HepG2 (cell line): Measurements from ENCODE around the gene TFDP1. TPM values are rescaled to one million over a fixed set of nuclear protein-coding genes. Genes with fewer than 3 reads are reported as not detected.

Experiments
- CC2D1A ChIP-seq: sonication (generic); formaldehyde crosslinking; IDR thresholded peaks from 2 replicates; pipeline ENCODE4 v1.8.1; 2023; ENCODE audit warnings: mild to moderate bottlenecking, missing genetic modification reagents
- HDAC2 ChIP-seq: sonication (generic); formaldehyde crosslinking; IDR thresholded peaks from 2 replicates; pipeline ENCODE4 v1.4.0; 2020; ENCODE audit warnings: missing genetic modification reagents
- HMG20A ChIP-seq: IDR thresholded peaks from 2 replicates; pipeline ENCODE4 v1.6.1; 2016; ENCODE audit warnings: borderline replicate concordance
- MEIS2 ChIP-seq: sonication (generic); formaldehyde crosslinking; IDR thresholded peaks from 2 replicates; pipeline ENCODE4 v1.9.0; 2021; ENCODE audit warnings: mild to moderate bottlenecking, missing genetic modification reagents
- MLLT10 ChIP-seq: sonication (generic); formaldehyde crosslinking; IDR thresholded peaks from 2 replicates; pipeline ENCODE4 v1.4.0; 2020; ENCODE audit warnings: missing genetic modification reagents
- NFYB ChIP-seq: sonication (generic); formaldehyde crosslinking; IDR thresholded peaks from 2 replicates; pipeline ENCODE4 v1.4.0; 2020; ENCODE audit warnings: missing genetic modification reagents
- RARA ChIP-seq: IDR thresholded peaks from 2 replicates; pipeline ENCODE4 v1.6.1; 2016; ENCODE audit warnings: missing genetic modification reagents, missing compliant biosample characterization
- SALL2 ChIP-seq: sonication (generic); formaldehyde crosslinking; IDR thresholded peaks from 2 replicates; pipeline ENCODE4 v1.8.1; 2023; ENCODE audit warnings: mild to moderate bottlenecking, missing genetic modification reagents, inconsistent platforms
- SPEN ChIP-seq: sonication (generic); formaldehyde crosslinking; IDR thresholded peaks from 2 replicates; pipeline ENCODE4 v1.5.1; 2020; ENCODE audit warnings: low read depth, mild to moderate bottlenecking, missing genetic modification reagents
- TOE1 ChIP-seq: sonication (generic); formaldehyde crosslinking; IDR thresholded peaks from 2 replicates; pipeline ENCODE4 v1.4.0; 2020; ENCODE audit warnings: mild to moderate bottlenecking, missing genetic modification reagents
- ZFAT ChIP-seq: sonication (generic); formaldehyde crosslinking; conservative IDR thresholded peaks from 2 replicates; pipeline ENCODE4 v1.8.1; 2023; ENCODE audit warnings: missing genetic modification reagents, inconsistent platforms
- ZFP1 ChIP-seq: IDR thresholded peaks from 2 replicates; pipeline ENCODE4 v1.6.1; 2016
- ZFY ChIP-seq: sonication (generic); formaldehyde crosslinking; IDR thresholded peaks from 2 replicates; pipeline ENCODE4 v1.4.0; 2020; ENCODE audit warnings: missing genetic modification reagents
- ZNF263 ChIP-seq: sonication (generic); formaldehyde crosslinking; IDR thresholded peaks from 2 replicates; pipeline ENCODE4 v1.4.0; 2020; ENCODE audit warnings: missing genetic modification reagents
- ZNF331 ChIP-seq: sonication (generic); formaldehyde crosslinking; IDR thresholded peaks from 2 replicates; pipeline ENCODE4 v1.4.0; 2020; ENCODE audit warnings: missing genetic modification reagents
- ZNF749 ChIP-seq: sonication (generic); formaldehyde crosslinking; IDR thresholded peaks from 2 replicates; pipeline ENCODE4 v1.8.0; 2022; ENCODE audit warnings: mild to moderate bottlenecking, missing genetic modification reagents, moderate library complexity, borderline replicate concordance
- polyA plus RNA-seq, 8 experiments: library from polyadenylated mRNA; depleted of rRNA in 3 of 8; stranded (reverse) in 7 of 8; unstranded in 1 of 8; fragments of >200 nt; fragmentation: Illumina TruSeq in 4 of 8; extraction: Trizol in 4 of 8; gene quantifications; 2 replicates each; pipeline versions ENCODE4 v1.2.1 to v1.2.3, GENCODE V29; 2011 to 2016; ENCODE audit warnings: low read depth in 4 of 8, missing spikeins in 1 of 8, mixed read lengths in 1 of 8; ENCODE audit not compliant: insufficient read depth in 1 of 8
- total RNA-seq, 5 experiments: library from RNA; depleted of rRNA; stranded (reverse); fragments of >200 nt; fragmentation: Illumina TruSeq; extraction: Trizol; gene quantifications; 2 replicates each; pipeline ENCODE4 v1.2.3, GENCODE V29; 2016; ENCODE audit warnings: low read depth in 1 of 5
- TF ChIP-seq, protein P1 (sequence below): sonication (generic); formaldehyde crosslinking; IDR thresholded peaks from 2 replicates; pipeline ENCODE4 v1.4.0; 2020; ENCODE audit warnings: mild to moderate bottlenecking, missing genetic modification reagents
- TF ChIP-seq, protein P2 (sequence below): sonication (generic); formaldehyde crosslinking; IDR thresholded peaks from 2 replicates; pipeline ENCODE4 v1.8.1; 2023; ENCODE audit warnings: mild to moderate bottlenecking, moderate library complexity, missing genetic modification reagents
- TF ChIP-seq, protein P3 (sequence below): sonication (generic); formaldehyde crosslinking; IDR thresholded peaks from 2 replicates; pipeline ENCODE4 v1.5.0; 2020; ENCODE audit warnings: missing genetic modification reagents, mild to moderate bottlenecking, borderline replicate concordance
- TF ChIP-seq, protein P4 (sequence below): fragments of 450-650 bp; IDR thresholded peaks from 2 replicates; pipeline ENCODE4 v1.6.1; 2017

The TFDP1 gene
- total and polyA plus RNA-seq, 2 of the 13 experiments (the other 11 are each of a cell fraction or from before 2014, with no cell fraction given) = 38.0 to 84.2 TPM

DNA sequence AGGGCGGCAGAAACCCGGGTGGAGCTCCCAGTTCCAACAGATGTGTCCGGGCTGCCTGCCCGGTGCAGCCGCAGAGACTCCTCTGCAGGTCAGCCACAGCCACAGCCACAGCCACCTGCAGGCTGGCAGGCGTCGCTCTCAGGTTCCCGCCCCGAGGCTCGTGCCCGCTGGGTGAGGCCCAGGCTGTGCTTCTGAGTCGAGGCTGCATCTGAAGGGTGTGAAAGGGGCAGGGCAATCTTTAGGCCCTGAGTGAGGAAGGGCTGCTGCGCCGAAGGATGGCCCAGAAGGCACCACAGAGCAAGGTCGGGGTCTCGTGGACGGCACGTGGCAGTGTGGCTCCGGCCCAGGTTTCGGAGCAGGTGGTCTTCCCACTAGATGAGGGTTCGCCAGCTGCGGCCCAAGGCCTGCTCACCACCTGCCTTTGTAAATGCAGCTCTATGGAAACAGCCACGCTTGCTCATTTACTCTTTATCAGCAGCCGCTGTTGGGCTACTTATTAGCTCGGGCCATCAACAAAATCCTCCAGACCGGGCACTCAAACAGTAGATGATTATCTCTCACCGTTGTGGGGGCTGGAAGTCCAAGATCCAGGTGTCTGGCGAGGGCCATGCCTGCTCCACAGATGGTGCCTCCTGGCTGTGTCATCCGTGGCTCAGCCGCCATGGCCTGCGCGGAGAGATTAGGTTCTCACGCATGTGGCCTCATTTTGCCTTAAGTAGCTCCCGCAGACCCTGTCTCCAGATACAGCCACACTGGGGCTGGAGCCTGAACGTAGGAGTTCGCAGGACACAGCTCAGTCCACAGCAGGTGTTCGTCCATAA lies 40.3 kb upstream of the TFDP1 start (continued):
- TF ChIP-seq, protein P1, sequence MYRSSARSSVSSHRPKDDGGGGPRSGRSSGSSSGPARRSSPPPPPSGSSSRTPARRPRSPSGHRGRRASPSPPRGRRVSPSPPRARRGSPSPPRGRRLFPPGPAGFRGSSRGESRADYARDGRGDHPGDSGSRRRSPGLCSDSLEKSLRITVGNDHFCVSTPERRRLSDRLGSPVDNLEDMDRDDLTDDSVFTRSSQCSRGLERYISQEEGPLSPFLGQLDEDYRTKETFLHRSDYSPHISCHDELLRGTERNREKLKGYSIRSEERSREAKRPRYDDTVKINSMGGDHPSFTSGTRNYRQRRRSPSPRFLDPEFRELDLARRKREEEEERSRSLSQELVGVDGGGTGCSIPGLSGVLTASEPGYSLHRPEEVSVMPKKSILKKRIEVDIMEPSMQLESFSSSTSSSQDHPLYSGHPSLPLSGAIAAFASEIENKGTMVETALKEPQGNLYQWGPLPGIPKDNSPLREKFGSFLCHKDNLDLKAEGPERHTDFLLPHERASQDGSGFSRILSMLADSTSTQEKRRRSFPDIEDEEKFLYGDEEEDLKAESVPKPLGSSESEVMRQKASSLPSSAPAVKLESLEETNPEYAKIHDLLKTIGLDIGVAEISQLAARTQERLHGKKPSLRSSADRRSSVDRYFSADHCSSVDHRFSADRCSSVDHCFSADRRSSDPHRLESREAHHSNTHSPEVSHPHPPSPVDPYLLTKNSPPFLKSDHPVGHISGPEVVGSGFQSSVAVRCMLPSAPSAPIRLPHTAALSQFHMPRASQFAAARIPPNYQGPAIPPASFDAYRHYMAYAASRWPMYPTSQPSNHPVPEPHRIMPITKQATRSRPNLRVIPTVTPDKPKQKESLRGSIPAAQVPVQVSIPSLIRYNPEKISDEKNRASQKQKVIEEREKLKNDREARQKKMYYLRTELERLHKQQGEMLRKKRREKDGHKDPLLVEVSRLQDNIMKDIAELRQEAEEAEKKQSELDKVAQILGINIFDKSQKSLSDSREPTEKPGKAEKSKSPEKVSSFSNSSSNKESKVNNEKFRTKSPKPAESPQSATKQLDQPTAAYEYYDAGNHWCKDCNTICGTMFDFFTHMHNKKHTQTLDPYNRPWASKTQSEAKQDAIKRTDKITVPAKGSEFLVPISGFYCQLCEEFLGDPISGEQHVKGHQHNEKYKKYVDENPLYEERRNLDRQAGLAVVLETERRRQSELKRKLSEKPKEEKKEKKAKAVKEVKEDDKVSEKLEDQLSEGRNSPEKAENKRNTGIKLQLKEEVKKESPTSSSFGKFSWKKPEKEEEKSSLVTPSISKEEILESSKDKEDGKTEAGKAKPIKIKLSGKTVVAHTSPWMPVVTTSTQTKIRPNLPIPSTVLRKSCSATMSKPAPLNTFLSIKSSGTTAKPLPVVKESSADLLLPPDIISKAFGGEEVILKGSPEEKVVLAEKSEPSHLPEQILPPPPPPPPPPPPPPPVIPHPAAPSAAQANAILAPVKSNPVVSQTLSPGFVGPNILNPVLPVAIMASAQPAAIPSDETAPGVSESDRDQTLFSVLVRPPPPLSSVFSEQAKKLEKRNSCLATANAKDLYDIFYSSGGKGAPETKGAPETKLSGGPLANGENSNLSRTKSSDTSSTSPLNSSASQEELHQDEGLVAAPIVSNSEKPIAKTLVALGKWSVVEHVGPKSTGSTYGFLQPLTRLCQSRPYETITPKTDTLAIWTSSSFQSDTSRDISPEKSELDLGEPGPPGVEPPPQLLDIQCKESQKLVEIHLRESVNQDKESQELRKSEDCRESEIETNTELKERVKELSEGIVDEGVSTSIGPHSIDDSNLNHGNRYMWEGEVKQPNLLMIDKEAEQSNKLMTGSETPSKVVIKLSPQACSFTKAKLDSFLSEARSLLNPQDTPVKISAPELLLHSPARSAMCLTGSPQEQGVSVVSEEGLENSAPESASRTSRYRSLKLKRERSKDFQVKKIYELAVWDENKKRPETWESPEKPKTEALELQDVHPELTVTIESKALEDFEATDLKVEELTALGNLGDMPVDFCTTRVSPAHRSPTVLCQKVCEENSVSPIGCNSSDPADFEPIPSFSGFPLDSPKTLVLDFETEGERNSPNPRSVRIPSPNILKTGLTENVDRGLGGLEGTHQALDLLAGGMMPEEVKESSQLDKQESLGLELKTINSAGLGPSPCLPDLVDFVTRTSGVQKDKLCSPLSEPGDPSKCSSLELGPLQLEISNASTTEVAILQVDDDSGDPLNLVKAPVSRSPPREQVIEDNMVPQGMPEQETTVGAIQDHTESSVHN (CRISPR knock-in tag) = no peak
- TF ChIP-seq TOE1 (no peak), SALL2 (CRISPR knock-in tag) (no peak), HDAC2 (peak; percentile 30; the same call in 1 of the 2 replicates), ZNF331 (CRISPR knock-in tag) (peak; percentile 26; the same call in 1 of the 2 replicates), ZFY (CRISPR knock-in tag) (peak; percentile 50; the same call in 1 of the 2 replicates), ZFAT (CRISPR knock-in tag) (no peak), RARA (CRISPR knock-in tag) (peak; percentile 45; the same call in 1 of the 2 replicates), NFYB (CRISPR knock-in tag) (no peak), ZNF263 (CRISPR knock-in tag) (no peak; the same call in 1 of the 2 replicates), HMG20A (no peak), MEIS2 (CRISPR knock-in tag) (peak; percentile 34; the same call in 1 of the 2 replicates), CC2D1A (CRISPR knock-in tag) (no peak), MLLT10 (CRISPR knock-in tag) (no peak), ZNF749 (no peak), ZFP1 (CRISPR knock-in tag) (no peak), SPEN (CRISPR knock-in tag) (no peak)
- TF ChIP-seq, protein P2, sequence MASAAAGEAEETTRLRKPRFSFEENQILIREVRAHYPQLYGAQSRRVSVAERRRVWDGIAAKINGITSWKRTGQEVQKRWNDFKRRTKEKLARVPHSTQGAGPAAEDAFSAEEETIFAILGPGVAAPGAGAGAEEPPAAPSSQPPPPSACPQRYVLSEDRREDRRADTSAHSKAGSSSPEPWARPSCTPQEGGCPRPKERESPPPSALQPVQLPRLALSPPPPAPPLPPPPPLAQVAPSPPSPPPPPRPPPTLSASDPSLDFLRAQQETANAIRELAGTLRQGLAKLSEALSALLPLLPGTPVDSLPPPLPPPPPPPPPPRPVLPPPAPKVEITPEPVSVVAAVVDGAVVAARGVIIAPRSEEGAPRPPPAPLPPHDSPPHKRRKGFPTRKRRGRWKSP (CRISPR knock-in tag) = no peak
- TF ChIP-seq, protein P3, sequence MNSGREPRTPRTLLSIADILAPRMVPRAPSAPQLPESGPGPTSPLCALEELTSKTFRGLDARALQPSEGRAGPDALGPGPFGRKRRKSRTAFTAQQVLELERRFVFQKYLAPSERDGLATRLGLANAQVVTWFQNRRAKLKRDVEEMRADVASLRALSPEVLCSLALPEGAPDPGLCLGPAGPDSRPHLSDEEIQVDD (CRISPR knock-in tag) = peak; percentile 41; the same call in 1 of the 2 replicates
- TF ChIP-seq, protein P4, sequence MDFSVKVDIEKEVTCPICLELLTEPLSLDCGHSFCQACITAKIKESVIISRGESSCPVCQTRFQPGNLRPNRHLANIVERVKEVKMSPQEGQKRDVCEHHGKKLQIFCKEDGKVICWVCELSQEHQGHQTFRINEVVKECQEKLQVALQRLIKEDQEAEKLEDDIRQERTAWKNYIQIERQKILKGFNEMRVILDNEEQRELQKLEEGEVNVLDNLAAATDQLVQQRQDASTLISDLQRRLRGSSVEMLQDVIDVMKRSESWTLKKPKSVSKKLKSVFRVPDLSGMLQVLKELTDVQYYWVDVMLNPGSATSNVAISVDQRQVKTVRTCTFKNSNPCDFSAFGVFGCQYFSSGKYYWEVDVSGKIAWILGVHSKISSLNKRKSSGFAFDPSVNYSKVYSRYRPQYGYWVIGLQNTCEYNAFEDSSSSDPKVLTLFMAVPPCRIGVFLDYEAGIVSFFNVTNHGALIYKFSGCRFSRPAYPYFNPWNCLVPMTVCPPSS = no peak
